ENCODE measurements around the gene NFE2L1. TPM values are rescaled to one million over a fixed set of nuclear protein-coding genes. Genes with fewer than 3 reads are reported as not detected.

NFE2L1 gene
- total and polyA plus RNA-seq, 2 of the 8 experiments (the other 6 are each of a cell fraction or from before 2014, with no cell fraction given), result 140 to 143 TPM

- Histone ChIP-seq H3K56ac (replicated peaks; ENCODE audit: insufficient read length, low read depth, low read length) (no peak overlapping the region), H3K4me3 (ENCODE audit: extremely low read depth in 1 of 4, insufficient read depth in 2 of 4, low read depth in 3 of 4, low read length in 4 of 4) (no peak overlapping the region), H3K14ac (ENCODE audit: insufficient read length) (no peak overlapping the region), H2AK5ac (ENCODE audit: low read depth, low read length) (no peak overlapping the region), H3K23me2 (ENCODE audit: low read depth, low read length) (0 out of 2 replicates have a peak, but pooled peaks cover 2% of the 10 kb centered on the region), H3K79me1 (ENCODE audit: low read depth, low read length) (no peaks in the 10 kb centered on the region), H3K23ac (ENCODE audit: insufficient read length) (no peak overlapping the region), H3K4ac (replicated peaks; ENCODE audit: insufficient read length, low read depth, low read length) (no peak overlapping the region), H2BK120ac (replicated peaks; ENCODE audit: low read depth, low read length) (no peak overlapping the region), H3K27ac (ENCODE audit: low read depth, low read length) (no peak overlapping the region), H3K36me3 (ENCODE audit: control insufficient read depth in 2 of 4, insufficient read depth in 4 of 4, low read length in 3 of 4) (no peaks in the 10 kb centered on the region), H2BK20ac (ENCODE audit: low read length) (no peak overlapping the region), H3K4me1 (replicated peaks in 1 of 4; ENCODE audit: control insufficient read depth in 3 of 4, insufficient read depth in 4 of 4, low read length in 3 of 4) (peaks cover 18 to 43% (median 30%) of the 10 kb centered on the region in 4 experiments), H2BK12ac (ENCODE audit: low read depth, low read length) (no peak overlapping the region), H2BK15ac (ENCODE audit: low read length) (no peak overlapping the region), H4K8ac (ENCODE audit: extremely low read depth, insufficient read depth, low read length) (no peak overlapping the region), H4K5ac (ENCODE audit: insufficient read length, low read depth, low read length) (no peak overlapping the region), H3K27me3 (replicated peaks in 1 of 4; ENCODE audit: control insufficient read depth in 3 of 4, extremely low read depth in 1 of 4, insufficient read depth in 3 of 4, low read length in 3 of 4) (no peaks in the 10 kb centered on the region), H4K91ac (replicated peaks; ENCODE audit: insufficient read length, low read length) (no peak overlapping the region), H2AFZ (ENCODE audit: low read length) (no peak overlapping the region), H2BK5ac (ENCODE audit: low read depth, low read length) (no peak overlapping the region), H3K18ac (ENCODE audit: extremely low read depth, low read length) (no peak overlapping the region), H4K20me1 (replicated peaks in 1 of 2; ENCODE audit: control insufficient read depth in 1 of 2, insufficient read depth in 2 of 2, low read length in 2 of 2) (no peaks in the 10 kb centered on the region), H3K9me3 (ENCODE audit: insufficient read depth in 2 of 2, low read depth in 1 of 2, low read length in 1 of 2) (no peaks in the 10 kb centered on the region), H3K9ac (replicated peaks in 1 of 4; ENCODE audit: extremely low read depth in 1 of 4, low read depth in 3 of 4, low read length in 3 of 4) (no peak overlapping the region), H3K4me2 (ENCODE audit: insufficient read depth in 1 of 2, low read depth in 2 of 2, low read length in 2 of 2) (no peak overlapping the region), H3K79me2 (ENCODE audit: control insufficient read depth in 1 of 2, insufficient read depth in 2 of 2, low read length in 2 of 2) (no peaks in the 10 kb centered on the region)
- whole genome bisulfite sequencing, 2 experiments (ENCODE audit: extremely low coverage in 1 of 2, insufficient coverage in 1 of 2, insufficient read length in 1 of 2, insufficient replicate concordance in 2 of 2, low coverage in 1 of 2, low lambda C conversion rate in 2 of 2, missing lambda C conversion rate in 1 of 2), result 100% methylated on average over 1 of the region's 1 CpG; no CpG with 5 or more reads in 1 of the 2 experiments
- ChIA-PET POLR2A (ENCODE audit: partially characterized antibody) (interaction anchor here (1.3 to 4.1 kb wide), 3 partner anchors 11 to 47 kb away, joined by 3 to 19 read pairs (median 3); partner anchors contain the start of gene NFE2L1), CTCF (ENCODE audit: partially characterized antibody) (interaction anchor here (1.4 to 27.8 kb wide), 6 partner anchors 14 to 50 kb away, joined by 3 to 493 read pairs (median 28); partner anchors contain the start of genes PNPO and PRR15L)
- no peak for DNase-seq (ENCODE audit: low read depth in 1 of 2, low spot score in 2 of 2)
- no peak for FAIRE-seq
- TF ChIP-seq CREB1 (IDR thresholded peaks at IDR 0.05) (no peak), KDM4A (IDR thresholded peaks at IDR 0.05; ENCODE audit: low read depth, low read length, severe bottlenecking) (no peak), RNF2 (IDR thresholded peaks at IDR 0.05; ENCODE audit: borderline replicate concordance, low read depth, low read length, missing control alignments, poor library complexity, severe bottlenecking) (no peak), YY1 (IDR thresholded peaks at IDR 0.05; ENCODE audit: low read depth, low read length) (no peak), POLR2AphosphoS5 (IDR thresholded peaks at IDR 0.05; ENCODE audit: low read depth, low read length) (no peak), JUN (IDR thresholded peaks at IDR 0.05; ENCODE audit: low read depth, low read length) (no peak), RAD21 (IDR thresholded peaks at IDR 0.05 in 1 of 2, conservative IDR thresholded peaks at IDR 0.05 in 1 of 2; ENCODE audit: low read depth in 2 of 2, low read length in 2 of 2) (no peak), TBP (IDR thresholded peaks at IDR 0.05; ENCODE audit: low read depth, low read length) (no peak), FOSL1 (IDR thresholded peaks at IDR 0.05; ENCODE audit: insufficient read depth, low read depth, low read length) (no peak), CHD1 (IDR thresholded peaks at IDR 0.05; ENCODE audit: low read depth, low read length) (no peak), PHF8 (conservative IDR thresholded peaks at IDR 0.05; ENCODE audit: low read depth, low read length) (no peak), POU5F1 (IDR thresholded peaks at IDR 0.05; ENCODE audit: low read depth, low read length) (no peak), CBX5 (IDR thresholded peaks at IDR 0.05; ENCODE audit: low read depth, low read length) (no peak), TEAD4 (IDR thresholded peaks at IDR 0.05; ENCODE audit: low read depth, low read length) (no peak), SUZ12 (IDR thresholded peaks at IDR 0.05; ENCODE audit: low read length) (no peak)
These were observed 47.0 kb upstream of the NFE2L1 start for GRCh38 chr17:48001197-48001596.

All from H1 (cell line).